AG04449 (cell line): ENCODE data around the gene ADRA2B.

ENCODE experiments used
- CTCF ChIA-PET: fragments of 350-600 bp; formaldehyde crosslinking; extraction: SDS; loops from one replicate; lab custom pipeline; 2021; ENCODE audit warnings: antibody characterized with exemption; lab: Yijun Ruan, JAX
- POLR2A ChIA-PET: fragments of 400-600, 350-600 bp; formaldehyde crosslinking; extraction: SDS; loops from one replicate; lab custom pipeline; 2020; ENCODE audit warnings: antibody characterized with exemption, inconsistent platforms; lab: Yijun Ruan, JAX
- DNase-seq: peaks from one replicate; pipeline ENCODE4 v3.0.0-alpha.2; 2010; ENCODE audit warnings: low read depth, low spot score
- H3K4me3 ChIP-seq: 2 replicates; pipeline ENCODE4 v1.5.1; 2011; ENCODE audit warnings: low read depth, mild to moderate bottlenecking, control low read depth, low read length
- CTCF ChIP-seq: IDR thresholded peaks from one replicate; pipeline ENCODE4 v1.5.1; 2011; ENCODE audit warnings: mild to moderate bottlenecking, moderate library complexity, low read length, control low read depth, inconsistent platforms; ENCODE audit not compliant: insufficient read depth; ENCODE audit errors: missing control alignments

ADRA2B gene

GRCh38 chr2:96154506-96155380 is 38.4 kb upstream of the ADRA2B start:
- POLR2A ChIA-PET, result no interaction called here
- H3K4me3 ChIP-seq, result no peak overlapping the region
- DNase-seq, result no peak
- CTCF ChIA-PET, result interaction anchor here (1.8 kb wide), 1 partner anchor 110 kb away, joined by 6 read pairs; no protein-coding TSS in a partner anchor
- TF ChIP-seq CTCF, result no peak

- POLR2A ChIA-PET, result interaction anchor here (1.1 kb wide), 1 partner anchor 9 kb away, joined by 3 read pairs; no protein-coding TSS in a partner anchor
- H3K4me3 ChIP-seq, result no peak overlapping the region
- no peak for TF ChIP-seq CTCF
- no peak for DNase-seq
- CTCF ChIA-PET, result interaction anchor here (1.1 to 1.8 kb wide), 2 partner anchors 21 to 111 kb away, joined by 5 to 6 read pairs; no protein-coding TSS in a partner anchor
Measured at GRCh38 chr2:96153991-96154431, 37.6 kb upstream of the ADRA2B start.

GRCh38 chr2:96153291-96153713 is 36.9 kb upstream of the ADRA2B start:
- DNase-seq, result no peak
- ChIA-PET POLR2A (interaction anchor here (1.1 kb wide), 1 partner anchor 9 kb away, joined by 3 read pairs; no protein-coding TSS in a partner anchor), CTCF (interaction anchor here (1.1 to 1.8 kb wide), 2 partner anchors 21 to 111 kb away, joined by 5 to 6 read pairs; no protein-coding TSS in a partner anchor)
- no peak for TF ChIP-seq CTCF
- no peak overlapping the region for H3K4me3 ChIP-seq

- no peak for DNase-seq
- ChIA-PET POLR2A (interaction anchor here (1.1 kb wide), 1 partner anchor 8 kb away, joined by 3 read pairs; no protein-coding TSS in a partner anchor), CTCF (interaction anchor here (1.1 to 5.7 kb wide), 4 partner anchors 14 to 160 kb away, joined by 3 to 41 read pairs (median 18); partner anchors contain the start of gene ASTL)
- TF ChIP-seq CTCF, result no peak
- no peak overlapping the region for H3K4me3 ChIP-seq
Measured at GRCh38 chr2:96152304-96153161, 36.2 kb upstream of the ADRA2B start.

- H3K4me3 ChIP-seq, result no peak overlapping the region
- ChIA-PET CTCF (interaction anchor here (1.1 to 5.7 kb wide), 4 partner anchors 11 to 159 kb away, joined by 3 to 41 read pairs (median 18); partner anchors contain the start of gene ASTL), POLR2A (no interaction called here)
- TF ChIP-seq CTCF, result no peak
- no peak for DNase-seq
Measured at GRCh38 chr2:96151595-96152303, 35.4 kb upstream of the ADRA2B start.
